Measurements from ENCODE around the gene IKZF1.

Gene IKZF1

DNA sequence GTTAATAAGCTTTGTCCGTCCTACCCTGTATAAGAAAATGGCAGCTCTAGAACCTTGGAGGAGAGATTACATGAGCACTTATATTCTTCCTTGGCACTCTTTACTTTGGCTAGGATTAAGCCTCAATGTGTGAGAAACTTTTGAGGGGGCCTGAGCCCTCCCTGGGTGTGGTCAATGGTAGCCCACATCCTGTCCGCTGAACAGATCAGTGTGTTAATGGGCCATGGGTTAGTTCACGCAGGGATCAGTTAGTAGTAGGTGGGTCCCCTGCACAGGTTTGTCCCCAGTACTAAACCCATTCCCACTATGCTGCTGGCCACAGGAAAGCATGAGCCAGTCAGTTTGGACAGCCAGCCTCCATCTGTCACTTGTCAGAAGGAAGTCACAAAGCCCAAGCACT, 20.2 kb upstream of the IKZF1 start:
- DNase-seq: no peak

DNA sequence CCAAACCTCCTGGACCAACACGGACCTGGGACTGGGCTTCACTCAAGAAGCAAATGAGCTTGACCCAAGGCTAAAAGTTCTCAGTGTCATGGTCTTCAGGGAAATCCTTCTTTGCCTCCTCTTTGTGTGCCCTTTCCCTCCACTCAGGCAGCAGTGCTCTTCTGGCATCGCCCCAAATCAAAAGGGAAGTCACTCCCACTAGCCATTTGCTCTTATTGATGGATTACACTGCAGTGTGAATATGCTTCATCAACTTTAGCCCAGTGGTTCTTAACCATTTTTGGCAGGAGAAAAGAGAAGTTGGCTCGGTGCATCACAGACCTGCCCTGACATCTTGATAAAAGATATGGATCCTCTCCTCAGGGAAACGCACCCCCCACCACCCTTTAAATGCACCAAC, 19.2 kb upstream of the IKZF1 start:
- no peak for DNase-seq

DNA sequence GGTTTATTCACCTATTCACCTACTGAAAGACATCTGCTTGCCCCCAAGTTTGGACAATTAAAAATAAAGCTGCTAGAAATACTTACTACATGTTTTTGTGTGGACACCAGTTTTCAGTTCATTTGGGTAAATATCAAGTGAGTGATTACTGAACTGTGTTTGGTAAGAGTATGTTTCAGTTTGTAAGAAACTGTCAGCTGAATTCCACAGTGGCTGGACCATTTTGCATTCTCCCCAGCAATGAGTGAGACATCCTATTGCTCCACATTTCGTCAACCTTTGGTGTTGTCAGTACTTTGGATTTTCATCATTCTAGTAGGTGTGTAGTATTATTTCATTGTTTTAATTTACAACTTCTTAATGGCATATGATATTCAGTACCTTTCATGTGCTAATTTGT, 17.4 kb upstream of the IKZF1 start:
- no peak for DNase-seq

DNA sequence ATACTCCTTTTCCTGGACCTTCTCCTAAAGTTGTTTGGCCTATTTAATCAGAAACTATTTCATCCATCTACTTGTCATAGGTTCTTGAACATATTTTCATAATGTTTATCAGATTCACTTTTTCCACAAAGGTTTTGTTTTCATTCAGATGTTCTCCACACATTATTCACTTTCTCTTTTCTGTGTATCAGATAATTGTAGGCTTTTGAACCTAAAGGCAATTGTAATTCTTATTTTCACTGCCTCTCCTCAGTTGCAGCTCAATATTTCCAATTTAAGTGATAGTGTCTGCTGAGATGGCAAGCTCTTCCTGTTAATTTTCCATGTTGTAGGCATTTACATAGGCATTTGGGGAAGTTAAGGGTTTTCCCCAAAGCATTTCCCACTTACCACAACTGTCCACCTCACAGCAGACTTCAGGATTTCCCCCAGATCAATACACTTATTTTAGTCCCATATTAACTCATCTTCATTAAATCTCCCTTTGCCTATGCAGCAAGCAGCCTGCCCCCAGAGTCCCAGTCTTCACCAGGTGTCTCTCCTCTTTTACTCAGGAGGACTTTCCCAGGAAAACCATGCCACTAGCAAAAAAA, 12.3 kb upstream of the IKZF1 start:
- DNase-seq: no peak

DNA sequence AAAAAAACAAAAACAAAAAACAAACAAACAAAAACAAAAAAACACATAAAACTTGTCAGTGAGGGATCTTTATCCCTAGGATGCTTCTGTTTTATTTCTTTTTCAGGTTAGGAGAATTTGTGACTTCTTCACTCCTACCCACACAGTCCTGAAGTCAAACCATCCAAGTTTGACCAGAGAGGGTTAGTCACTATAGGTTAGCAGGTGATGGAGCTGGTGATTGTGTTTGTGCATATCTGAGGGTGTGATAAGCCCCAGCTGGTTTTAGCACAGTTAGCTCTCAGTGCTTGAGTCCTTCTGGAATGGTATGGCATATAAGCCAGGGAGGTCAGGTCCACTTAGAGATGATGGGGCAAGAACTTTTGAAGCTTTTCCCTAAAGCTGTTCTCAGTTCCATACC, 11.8 kb upstream of the IKZF1 start:
- no peak for DNase-seq

DNA sequence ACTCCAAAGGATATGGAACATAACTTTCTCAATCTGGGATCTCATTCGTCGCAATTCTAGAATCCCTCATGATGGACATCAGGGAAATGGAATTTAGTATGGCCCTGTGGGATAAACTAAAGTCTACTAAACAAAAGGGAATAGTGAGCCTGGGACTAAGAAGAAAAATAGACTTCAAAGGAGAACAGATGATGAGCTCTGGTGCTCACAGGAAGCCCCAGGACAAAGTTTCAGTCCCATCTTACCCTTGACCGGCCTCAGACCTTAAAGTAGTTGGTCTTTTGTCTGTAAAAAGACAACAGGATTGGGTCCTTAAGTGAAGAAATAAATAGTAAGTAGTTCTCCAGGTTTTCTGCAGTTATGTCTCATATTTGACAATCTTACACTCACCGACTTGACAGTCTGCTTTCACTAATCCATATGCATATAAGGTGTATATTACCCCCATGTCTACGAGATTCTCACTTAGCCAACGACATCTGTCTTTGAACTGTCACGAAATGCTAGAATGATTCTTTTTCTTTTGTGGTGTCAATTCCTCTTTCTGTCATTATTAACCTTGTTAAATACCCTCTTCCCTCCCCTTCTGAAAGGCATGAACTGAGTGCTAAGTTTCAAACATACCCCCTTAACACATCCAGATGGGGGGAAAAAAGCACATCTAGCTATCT, 10.9 kb upstream of the IKZF1 start:
- no peak for DNase-seq

DNA sequence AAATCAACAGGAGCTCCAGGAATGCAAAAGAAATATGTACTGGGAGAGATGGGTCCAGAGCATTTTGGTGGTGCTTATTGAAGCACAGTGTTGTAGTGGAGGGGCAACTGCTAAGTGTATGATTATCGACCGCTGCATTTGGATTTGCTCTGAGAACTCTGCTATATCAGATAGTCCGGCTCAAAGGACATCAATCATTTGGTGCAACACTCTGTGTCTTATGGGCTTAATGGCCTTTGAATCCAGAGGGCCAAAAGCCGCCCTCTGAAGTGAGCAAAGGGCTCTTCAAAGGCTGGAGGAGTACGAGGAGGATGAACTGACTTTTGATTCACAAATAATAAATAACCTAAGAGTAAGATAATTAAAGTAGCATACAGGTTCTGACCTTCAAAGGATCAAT, 9.4 kb upstream of the IKZF1 start:
- no peak for DNase-seq

DNA sequence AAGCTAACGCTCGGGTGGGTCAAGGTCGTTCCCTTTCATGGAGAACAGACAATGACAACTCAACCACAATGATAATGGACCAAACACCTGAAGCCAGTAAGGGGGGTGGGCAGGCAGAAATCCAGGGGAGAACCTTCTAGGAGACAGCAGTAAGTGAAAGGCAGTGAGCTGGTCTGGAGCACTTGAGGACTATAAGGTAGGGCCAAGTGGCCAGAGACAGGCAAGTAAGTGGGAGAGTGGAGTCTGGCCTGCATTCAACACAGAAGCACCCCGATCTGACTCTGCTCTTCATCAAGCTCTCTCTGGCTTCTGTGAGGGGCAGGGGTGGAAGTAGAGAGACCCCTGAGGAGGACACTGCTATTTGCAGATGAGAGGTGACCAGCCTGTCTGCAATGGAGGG, 7.7 kb upstream of the IKZF1 start:
- DNase-seq: no peak

DNA sequence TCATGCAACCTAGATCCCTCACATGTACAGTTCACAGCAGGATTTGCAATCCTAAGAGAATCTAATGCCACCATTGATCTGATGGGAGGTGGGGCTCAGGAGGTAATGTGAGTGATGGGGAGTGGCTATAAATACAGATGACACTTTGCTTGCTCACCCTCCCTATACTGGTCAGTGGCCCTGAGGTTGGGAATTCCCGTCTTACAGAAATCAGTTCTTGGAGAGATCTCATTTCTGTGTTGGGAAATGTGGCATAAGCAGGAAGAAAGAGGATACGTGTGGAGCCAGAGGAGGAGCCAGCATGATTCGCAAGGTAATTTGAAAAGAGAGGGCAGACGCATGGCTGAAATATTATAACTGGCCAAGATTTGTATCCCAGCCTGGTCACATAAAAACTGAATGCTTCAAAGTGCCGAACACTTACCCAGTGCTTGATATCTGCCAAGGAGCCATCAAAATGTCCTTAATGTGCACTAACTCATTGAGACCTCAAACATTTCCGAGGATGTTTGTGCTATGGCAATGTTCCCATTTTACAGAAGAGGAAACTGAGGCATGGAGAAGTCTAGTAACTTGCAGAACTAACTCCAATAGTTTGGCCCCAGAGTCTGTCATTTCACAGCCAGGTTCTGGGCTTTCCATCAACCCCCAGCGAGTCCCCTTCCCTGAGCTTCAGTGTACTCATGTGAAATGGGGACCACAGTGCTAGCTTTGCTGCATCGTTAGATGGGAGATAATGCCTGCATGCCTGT, 5.5 kb upstream of the IKZF1 start:
- DNase-seq: no peak

DNA sequence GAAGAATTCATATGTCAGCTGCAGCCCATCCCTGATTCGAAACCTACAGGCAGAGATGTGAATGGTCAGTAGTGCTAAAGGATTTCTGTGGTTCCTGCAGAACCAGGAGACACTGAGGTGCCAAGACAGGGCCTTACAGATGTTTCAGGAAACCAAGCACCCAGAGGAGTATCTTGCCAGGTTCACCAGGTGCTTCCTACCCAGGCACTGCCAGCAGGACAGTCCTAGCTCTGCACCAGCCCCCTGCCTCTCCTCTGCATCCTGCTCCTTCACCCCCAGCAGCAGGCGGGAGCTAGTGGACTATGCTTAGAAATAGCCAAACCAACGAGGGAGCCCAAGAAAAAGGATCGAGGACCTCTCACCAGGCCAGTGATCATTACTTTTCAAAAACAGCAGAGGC, 4.2 kb upstream of the IKZF1 start:
- no peak for DNase-seq

DNA sequence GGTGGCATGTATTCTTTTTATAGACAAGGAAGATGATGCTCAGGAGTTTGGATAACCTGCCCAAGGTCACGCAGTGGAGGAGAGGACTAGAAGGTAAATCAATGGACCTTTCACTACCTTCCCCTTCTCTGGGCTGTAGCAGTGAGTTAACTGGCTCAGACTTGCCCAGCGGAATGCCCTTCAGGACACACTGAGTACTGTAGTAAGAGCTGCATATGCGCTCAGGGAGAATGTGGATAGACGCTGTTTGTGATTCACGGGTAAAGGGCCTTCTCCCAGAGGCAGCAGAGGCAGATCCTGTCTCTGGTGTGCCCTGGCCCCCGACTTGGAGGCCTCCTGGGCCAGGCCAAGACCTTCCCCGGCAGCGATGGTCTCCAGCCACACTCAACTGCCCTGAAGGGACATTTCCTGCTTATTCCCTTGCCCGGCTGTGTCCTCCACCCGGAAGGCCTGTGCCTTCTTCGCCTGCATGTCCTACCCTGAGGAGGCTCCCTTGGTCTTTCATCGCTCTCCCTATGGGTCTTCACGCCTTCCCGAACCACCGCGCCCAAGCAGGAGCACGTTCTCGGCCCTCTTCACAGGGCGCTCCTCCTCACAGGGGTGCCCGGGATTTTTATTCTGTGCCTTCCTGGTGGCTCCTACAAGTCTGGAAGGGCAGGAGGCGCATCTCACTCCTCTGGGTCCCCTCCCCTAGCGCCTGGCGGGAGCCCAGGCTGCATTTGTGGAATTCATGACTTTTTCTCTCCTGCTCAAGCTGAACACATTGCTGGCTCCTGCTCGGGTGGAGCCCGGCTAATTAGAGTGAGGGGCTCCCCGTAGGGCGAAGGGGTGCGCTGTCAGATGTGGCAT, 1.8 kb upstream of the IKZF1 start:
- no peak for DNase-seq

DNA sequence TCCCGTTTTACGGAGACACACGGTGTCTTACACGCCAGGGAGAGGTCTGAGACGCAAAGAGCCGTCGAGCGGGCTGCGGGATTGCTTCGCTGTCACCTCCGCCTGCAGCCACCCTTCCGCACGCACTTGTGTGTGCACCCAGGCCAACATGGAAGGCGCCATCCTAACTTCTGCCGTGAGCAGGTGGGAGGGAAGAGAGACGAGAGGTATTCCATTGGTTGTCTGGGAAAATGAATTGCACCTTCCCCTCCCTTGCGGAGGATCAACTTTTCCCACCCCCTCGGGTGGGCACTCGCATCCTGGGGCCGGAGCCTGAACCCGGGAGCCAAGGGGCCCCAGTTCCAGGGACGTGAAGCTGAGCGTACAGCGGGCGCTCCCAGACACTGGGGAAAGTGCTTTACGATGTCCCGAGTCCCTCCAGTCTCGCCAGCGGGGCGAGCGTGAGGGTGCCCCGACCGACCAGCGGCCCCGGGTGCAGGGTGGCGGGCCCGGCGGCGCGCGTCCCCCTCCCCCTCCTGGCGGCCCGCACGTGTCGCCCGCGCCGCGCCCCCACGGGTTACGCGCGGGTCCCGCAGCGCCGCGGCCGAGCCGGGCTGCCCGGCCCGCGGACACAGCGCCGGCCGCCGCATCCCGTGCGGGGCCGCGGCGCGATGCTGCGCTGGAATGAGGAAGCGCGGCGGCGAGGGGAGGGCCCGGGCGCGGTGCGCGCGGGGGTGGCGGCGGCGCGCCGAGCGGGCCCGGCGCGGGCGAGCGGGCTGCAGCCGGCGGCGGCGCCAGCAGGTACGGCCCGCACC, 984 bp upstream of the IKZF1 start:
- no peak for DNase-seq

DNA sequence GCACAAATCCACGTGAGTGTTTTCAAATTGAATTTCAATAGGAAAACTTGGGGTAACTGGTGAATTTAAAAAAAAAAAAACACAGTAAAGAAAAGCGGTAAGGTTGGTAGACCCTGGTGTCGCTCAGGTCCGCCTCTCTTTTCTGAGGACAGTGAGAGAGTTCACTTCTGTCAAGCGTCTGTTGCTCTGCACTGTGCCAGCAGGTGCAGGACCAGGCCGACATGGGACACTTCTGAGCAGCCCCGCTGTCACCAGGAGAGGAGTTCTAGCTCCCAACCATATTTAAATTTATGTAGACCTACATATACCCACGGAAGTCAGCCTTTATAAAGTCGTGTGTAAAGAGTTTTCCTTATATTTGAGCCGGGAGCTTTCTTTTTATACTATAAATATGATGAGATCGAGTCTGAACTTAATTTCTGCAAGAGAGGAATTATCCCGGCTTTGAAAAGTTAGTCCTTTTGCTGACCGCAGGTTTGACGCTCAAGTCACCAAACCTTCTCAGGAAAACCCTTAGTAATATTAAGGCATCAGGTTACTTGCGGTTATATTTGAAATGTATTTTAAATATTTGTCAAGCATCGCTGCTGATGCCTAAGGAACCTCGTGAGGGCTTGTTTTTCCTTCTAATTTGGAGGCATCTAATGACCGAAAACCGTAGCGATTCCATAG, 531 bp downstream of the IKZF1 start:
- no peak for DNase-seq

DNA sequence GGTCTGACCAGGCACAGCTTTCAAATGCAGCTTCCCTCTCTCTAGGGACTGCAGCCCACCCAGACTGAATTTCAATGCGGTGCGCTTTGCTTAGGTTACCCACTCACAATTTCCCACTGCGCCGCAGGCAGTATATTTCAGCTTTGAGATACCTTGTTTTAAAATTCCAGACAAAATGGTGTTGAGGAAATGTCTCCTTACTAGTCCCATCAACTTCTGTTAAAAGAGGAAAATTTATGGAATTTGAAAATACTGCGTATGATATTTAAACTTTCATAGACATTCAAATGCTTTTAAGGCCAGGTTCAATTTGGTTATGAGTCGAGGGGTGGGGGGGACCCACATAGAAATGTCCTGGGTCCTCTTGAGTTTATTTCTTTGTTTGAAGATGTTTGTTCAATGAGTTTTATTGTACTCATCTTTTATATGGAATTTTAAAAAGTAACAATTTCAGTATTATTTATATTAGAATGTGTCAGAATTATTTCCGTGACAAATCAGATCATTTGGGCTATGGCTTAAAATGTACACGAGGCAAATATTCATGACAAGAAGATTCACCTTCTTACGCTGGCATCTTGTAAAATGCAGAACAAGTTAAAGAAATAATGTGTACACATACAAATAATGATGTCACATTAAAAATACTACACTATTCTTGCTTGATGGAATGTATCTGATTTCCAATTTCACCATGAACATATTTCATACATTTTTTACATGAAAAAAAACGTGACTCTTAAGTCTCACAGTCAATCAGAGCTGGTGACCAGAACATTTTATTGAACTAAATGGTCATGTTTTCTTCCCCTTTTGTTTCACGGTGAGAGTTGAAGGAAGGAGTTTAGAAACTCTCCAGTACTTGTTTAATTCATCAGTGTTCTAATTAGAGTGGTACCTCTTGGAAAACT, 1.3 kb downstream of the IKZF1 start:
- DNase-seq: no peak

DNA sequence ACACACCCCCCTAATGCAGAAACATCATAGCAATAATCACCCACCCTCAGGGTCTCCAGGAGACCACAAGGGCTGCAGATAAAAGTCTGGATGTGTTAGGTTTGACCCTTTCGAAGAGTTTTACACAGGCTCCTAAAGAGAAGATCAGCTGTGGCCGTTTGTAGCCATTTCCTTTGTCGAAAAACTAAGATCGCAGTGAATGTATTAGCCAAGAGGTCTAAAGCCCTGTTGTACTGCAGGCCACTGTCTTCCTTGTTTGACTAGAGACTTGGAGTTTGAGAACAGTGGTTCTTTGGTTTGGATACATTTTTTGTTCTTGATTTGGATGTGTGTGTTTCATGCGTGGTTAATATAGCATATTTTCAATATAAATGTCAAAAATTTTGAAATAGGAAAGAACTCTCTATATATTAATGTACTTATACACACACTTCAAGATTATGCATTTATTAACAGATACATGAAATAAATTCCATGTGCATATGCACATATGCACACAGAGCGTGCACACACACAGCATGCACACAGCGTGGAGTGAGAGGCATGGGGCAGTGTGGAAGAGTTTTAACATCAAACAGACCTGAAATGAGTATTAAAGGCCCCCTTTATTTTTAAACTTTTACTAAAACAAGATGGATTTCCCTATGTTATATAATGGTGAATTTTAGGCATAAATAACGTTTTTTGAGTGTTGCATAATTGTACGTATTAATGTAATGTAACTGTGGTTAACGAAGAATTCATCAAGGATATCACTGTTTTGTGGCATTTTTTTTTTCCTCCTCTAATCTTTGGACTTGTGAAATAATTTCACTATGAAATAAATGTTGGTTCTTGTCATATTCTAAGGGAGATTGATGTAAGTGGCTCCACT, 2.2 kb downstream of the IKZF1 start:
- no peak for DNase-seq

DNA sequence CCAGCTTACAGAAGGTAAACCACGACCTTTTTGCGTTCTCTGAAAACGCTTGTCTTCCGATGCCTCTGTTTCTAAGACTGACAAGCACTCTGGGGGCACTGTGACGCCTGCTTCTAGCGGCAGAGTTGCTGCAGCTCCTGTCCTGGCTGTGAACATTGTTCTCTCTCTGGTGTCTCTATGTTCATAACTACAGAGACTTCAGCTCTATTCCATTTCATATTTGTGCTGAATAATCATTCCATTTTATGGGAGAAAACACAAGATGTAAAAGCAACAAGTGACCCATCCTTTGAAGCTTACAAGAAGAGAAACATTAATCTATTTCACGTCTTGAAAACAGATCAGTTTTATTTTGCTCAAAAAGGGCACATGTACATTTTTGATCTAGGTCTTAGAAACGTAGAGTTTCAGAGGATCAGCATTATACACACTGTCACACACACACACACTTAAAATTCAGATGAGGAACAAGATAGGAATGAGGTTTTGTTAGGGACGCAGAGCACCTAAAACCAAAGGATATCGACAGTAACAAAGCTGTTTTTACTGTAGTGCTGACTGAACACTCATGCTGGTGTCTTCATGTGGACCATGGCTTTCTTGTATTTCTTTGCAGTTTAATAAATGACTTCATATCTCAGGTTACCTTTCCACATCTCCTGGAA, 3.0 kb downstream of the IKZF1 start:
- no peak for DNase-seq

DNA sequence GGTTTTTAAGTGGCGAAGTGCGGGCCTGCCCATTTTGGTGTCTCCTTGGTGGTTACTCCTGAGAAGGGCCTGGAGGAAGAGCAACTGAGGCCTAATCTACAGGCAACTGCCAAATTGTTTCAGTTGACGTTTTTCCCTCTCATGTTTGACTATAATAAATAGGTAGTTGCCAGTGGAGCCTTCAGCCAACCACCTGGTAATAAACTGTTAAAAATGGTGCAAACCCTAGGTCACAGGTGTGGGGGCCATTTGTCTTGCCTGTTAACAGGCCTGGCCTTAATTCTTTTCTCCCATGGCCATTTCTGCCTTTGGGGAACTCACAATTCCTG, 3.7 kb downstream of the IKZF1 start:
- DNase-seq: no peak

DNA sequence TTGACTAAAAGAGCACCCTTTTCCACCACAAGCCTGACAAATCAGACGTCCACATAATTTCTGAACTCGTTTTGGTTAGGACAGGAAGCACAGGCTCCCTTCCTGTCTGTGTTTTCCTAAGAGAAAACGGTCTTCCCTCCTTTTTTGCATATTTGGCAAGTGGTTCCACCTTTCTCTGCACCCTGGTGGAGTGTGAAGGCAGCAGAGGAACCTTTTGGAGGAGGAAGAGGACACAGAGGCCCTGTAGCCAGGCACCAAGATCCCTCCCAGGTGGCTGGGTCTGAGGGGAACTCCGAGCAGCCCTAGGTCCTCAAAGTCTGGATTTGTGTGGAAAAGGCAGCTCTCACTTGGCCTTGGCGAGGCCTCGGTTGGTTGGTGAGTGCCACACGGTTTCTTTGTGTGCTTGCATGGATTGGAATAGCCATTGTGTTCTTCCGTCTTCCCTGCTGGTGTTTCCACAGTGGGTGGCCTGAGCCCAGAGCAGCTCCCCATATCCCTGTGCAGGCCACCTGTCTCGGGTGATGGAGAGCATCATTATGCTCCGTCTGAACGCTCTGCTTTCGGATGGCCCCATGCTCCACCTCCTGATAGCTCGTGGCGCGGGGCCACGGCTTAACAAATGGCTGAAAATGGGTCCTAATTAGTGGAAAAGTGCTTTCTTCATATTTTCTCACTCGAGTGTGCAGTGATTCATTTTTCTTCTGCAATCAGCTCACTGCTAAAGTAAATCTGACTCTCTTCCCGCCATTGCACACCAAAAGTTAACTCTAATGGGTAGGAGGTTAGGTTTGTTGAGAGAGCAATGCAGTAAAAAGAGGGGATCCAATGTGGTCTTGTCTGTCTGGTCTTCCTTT, 4.2 kb downstream of the IKZF1 start:
- DNase-seq: no peak

DNA sequence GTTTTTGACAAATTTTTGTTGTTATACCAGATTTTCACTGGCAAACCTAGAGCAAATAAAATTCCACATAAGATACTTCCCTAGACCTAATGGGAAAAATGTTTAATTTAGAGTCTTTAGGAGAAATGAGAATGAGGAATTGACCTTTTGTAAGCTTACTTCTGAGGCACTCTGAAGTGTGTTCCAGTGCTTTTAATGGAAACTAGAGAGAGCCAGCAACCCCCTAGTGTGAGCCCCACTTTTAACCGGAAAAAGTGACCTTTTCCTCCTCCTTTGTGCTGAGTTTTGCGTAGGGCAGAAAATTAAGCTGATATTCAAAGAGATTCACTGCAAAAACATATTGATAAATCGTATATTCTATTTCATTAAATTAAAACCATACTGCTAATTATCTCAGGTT, 5.2 kb downstream of the IKZF1 start:
- DNase-seq: no peak

Data from NCI-H187 (cell line).